ENCODE results near the gene APBA2. TPM values are rescaled to one million over a fixed set of nuclear protein-coding genes. Genes with fewer than 3 reads are reported as not detected.

The APBA2 gene
- total RNA-seq, 2 donors from 2014 or later, result 0.47 to 0.48 TPM

DNA sequence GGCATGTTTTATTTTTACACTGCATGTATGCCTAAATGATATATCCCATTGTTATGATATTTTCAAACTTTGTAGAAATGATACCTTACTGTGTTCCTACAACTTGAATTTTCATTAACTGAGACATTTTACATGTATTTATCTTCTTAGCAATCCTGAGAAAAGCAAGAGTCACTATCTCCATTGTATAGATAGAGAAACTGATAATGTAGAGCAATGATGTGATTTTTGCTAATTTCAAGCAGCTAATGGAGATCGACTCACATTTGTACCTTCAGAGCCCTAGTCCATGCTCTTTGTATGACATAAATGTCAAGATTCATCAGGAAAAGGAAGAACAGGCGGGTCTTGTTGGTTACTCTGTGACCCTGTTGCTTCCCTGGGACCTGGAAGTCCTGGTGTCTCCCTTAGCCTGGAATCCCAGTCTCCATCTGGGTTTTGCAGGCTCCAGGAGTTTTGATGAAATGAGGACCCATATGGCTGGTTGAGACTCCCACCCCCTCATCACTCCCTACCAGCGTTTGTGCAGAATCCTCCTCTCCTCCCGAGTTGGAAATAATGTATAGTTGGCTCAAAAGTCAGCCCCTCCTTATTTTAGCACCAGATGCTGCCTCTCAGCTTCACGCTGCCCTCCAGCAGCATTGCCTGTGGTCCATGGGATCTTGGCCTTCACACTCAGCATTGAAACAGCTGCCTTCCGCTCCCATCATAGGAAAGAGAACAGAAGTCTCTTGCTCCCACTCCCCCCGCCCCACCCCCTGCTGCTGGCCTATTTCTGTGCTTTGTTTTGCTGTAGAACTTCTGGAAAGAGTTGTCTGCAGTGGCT, 67.1 kb downstream of the APBA2 start:
- no peak overlapping the region for H3K4me3 ChIP-seq
- peak; percentile 13 for DNase-seq (ENCODE audit: low spot score)
- no peaks in the 10 kb centered on the region for H3K27me3 ChIP-seq
- no peaks in the 10 kb centered on the region for H3K9me3 ChIP-seq
- no peaks in the 10 kb centered on the region for H3K4me1 ChIP-seq
- H3K36me3 ChIP-seq, result no peaks in the 10 kb centered on the region
- no peak overlapping the region for H3K27ac ChIP-seq
- TF ChIP-seq, protein P1, sequence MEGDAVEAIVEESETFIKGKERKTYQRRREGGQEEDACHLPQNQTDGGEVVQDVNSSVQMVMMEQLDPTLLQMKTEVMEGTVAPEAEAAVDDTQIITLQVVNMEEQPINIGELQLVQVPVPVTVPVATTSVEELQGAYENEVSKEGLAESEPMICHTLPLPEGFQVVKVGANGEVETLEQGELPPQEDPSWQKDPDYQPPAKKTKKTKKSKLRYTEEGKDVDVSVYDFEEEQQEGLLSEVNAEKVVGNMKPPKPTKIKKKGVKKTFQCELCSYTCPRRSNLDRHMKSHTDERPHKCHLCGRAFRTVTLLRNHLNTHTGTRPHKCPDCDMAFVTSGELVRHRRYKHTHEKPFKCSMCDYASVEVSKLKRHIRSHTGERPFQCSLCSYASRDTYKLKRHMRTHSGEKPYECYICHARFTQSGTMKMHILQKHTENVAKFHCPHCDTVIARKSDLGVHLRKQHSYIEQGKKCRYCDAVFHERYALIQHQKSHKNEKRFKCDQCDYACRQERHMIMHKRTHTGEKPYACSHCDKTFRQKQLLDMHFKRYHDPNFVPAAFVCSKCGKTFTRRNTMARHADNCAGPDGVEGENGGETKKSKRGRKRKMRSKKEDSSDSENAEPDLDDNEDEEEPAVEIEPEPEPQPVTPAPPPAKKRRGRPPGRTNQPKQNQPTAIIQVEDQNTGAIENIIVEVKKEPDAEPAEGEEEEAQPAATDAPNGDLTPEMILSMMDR (IDR thresholded peaks at IDR 0.05), result no peak

- Histone ChIP-seq H3K9me3 (no peaks in the 10 kb centered on the region), H3K4me1 (no peaks in the 10 kb centered on the region), H3K36me3 (no peaks in the 10 kb centered on the region), H3K27ac (no peak overlapping the region), H3K4me3 (no peak overlapping the region), H3K27me3 (no peaks in the 10 kb centered on the region)
- DNase-seq (ENCODE audit: low spot score), result peak; percentile 18
- TF ChIP-seq, protein P1 (IDR thresholded peaks at IDR 0.05), result no peak
These were observed 67.9 kb downstream of the APBA2 start for GRCh38 chr15:28953573-28954195.

DNA sequence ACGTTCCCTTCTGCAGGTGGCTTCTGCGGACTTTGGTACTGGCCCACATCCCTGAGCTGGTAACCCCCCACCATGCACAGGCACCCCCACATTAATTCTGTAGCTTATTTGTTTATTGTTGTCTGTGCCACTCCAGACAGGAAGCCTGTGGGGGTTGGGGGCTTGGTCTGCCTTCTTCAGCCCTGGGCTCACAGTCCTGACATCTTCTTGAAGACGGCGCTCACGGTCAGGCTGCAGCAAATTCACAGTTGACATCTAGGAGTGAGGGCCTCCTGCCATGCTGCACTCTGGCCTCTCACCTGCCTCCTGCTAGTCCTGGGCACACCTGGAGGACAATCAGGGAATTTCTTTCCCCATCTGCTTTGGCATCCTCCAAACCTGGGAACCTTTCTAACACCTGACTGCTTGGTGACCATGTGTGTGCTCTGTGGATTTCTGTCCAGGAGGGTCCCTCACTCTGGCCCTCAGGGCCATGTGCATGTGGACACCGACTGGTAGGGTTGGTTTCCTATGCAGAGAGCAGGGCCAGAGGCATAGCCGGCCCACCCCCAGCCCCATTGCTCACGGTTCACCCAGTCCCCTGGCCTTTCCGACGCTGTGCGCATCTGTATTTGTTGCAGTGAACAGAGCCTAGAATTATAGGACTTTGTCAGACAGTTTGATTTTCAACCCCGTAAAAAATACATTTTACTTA, 68.8 kb downstream of the APBA2 start:
- no peaks in the 10 kb centered on the region for H3K36me3 ChIP-seq
- no peaks in the 10 kb centered on the region for H3K27me3 ChIP-seq
- no peak overlapping the region for H3K4me3 ChIP-seq
- no peak overlapping the region for H3K27ac ChIP-seq
- TF ChIP-seq, protein P1 (IDR thresholded peaks at IDR 0.05), result no peak
- no peaks in the 10 kb centered on the region for H3K4me1 ChIP-seq
- H3K9me3 ChIP-seq, result no peaks in the 10 kb centered on the region
- DNase-seq (ENCODE audit: low spot score), result no peak

DNA sequence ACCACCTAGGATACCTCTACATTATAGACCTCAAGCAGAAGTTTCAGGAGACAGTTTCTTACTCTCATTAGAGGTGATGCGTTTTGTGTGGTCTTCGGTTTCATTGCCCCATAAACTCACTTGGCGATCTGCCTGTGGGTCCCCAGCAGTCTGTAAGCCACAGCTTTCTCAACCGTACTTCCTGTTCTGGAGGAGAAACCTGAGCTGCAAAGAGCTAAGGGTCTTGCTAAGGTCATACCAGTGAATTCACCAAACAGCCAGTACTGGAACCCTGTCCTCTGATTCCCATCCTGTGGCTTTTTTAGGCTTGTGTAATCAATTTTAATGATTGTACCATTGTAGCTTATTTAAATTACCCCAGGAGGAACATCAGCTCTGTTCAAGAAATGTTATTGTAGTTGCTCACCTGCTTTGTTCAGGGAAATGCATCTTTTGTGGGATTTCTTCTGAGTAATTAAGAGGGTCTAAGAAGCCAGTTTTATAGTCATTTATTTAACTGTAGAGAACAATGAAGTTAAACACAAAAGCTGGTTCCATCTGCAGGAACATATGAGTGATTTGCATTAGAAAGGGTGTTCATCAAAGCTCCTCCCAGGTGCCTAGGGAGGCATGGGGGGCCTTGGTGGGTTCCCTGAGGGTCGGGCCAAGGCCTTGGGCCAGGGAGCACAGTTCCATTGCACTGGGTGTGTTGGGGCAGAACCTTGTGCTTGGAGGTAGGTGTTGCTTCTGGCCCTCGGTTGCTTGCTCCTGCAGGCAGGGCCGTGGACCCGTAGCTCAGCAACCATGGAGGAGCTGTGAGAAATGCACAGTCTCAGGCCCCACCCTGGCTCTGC, 69.6 kb downstream of the APBA2 start:
- DNase-seq (ENCODE audit: low spot score), result peak; percentile 40
- H3K9me3 ChIP-seq, result no peaks in the 10 kb centered on the region
- H3K4me1 ChIP-seq, result no peaks in the 10 kb centered on the region
- H3K27ac ChIP-seq, result no peak overlapping the region
- H3K36me3 ChIP-seq, result no peaks in the 10 kb centered on the region
- H3K4me3 ChIP-seq, result no peak overlapping the region
- H3K27me3 ChIP-seq, result no peaks in the 10 kb centered on the region
- TF ChIP-seq, protein P1 (IDR thresholded peaks at IDR 0.05), result no peak

DNA sequence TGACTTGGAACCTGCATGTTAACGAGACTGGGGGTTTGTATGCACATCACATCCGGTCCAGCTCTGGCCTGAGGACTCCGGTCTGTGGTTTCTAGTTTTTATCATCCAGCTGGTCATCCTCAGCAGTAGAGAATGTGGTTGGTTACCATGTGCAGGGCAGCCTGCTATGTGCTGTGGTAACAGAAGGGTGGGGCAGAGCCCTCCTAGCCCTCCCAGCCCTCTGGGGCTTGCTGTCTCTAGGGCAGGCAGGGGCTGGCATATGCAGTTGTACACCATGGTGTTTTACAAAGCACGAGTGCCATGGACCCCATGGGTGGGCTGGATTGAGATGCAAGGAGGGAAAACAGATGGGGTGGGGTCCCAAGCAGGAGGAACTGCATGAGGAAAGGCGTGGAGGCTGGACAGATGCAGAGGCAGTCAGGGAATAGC, 70.2 kb downstream of the APBA2 start:
- Histone ChIP-seq H3K27me3 (no peaks in the 10 kb centered on the region), H3K36me3 (no peaks in the 10 kb centered on the region), H3K27ac (no peak overlapping the region), H3K9me3 (no peaks in the 10 kb centered on the region), H3K4me1 (no peaks in the 10 kb centered on the region), H3K4me3 (no peak overlapping the region)
- TF ChIP-seq, protein P1 (IDR thresholded peaks at IDR 0.05), result no peak
- DNase-seq (ENCODE audit: low spot score), result peak; percentile 34

Data from right atrium auricular region (tissue), 2 donors.